ENCODE measurements around the gene TGFB2. TPM values are rescaled to one million over a fixed set of nuclear protein-coding genes. Genes with fewer than 3 reads are reported as not detected.

Gene TGFB2
- polyA plus RNA-seq, 4 donors: 10.0 to 32.2 (median 18.9) TPM

GRCh38 chr1:218454700-218455282 is 109.7 kb downstream of the TGFB2 start:
- no peak for DNase-seq (ENCODE audit: low read depth in 4 of 4, low spot score in 3 of 4)

GRCh38 chr1:218456444-218456843 is 111.3 kb downstream of the TGFB2 start:
- no peak for DNase-seq (ENCODE audit: low read depth in 4 of 4, low spot score in 3 of 4)

GRCh38 chr1:218459450-218459849 is 114.3 kb downstream of the TGFB2 start:
- DNase-seq (ENCODE audit: low read depth in 4 of 4, low spot score in 3 of 4): no peak

- DNase-seq (ENCODE audit: low read depth in 4 of 4, low spot score in 3 of 4): no peak
These were observed 115.0 kb downstream of the TGFB2 start for GRCh38 chr1:218459878-218460711.

- DNase-seq (ENCODE audit: low read depth in 4 of 4, low spot score in 3 of 4): no peak
These were observed 116.2 kb downstream of the TGFB2 start for GRCh38 chr1:218461351-218461750.

GRCh38 chr1:218462116-218462515 is 117.0 kb downstream of the TGFB2 start:
- DNase-seq (ENCODE audit: low read depth in 4 of 4, low spot score in 3 of 4): no peak

GRCh38 chr1:218462587-218462986 is 117.5 kb downstream of the TGFB2 start:
- DNase-seq (ENCODE audit: low read depth in 4 of 4, low spot score in 3 of 4): no peak

- no peak for DNase-seq (ENCODE audit: low read depth in 4 of 4, low spot score in 3 of 4)
These were observed 118.3 kb downstream of the TGFB2 start for GRCh38 chr1:218463194-218464156.

- no peak for DNase-seq (ENCODE audit: low read depth in 4 of 4, low spot score in 3 of 4)
These were observed 119.7 kb downstream of the TGFB2 start for GRCh38 chr1:218464871-218465270.

- no peak for DNase-seq (ENCODE audit: low read depth in 4 of 4, low spot score in 3 of 4)
These were observed 121.3 kb downstream of the TGFB2 start for GRCh38 chr1:218466341-218467010.

- DNase-seq (ENCODE audit: low read depth in 4 of 4, low spot score in 3 of 4): no peak
These were observed 122.3 kb downstream of the TGFB2 start for GRCh38 chr1:218467101-218468072.

- no peak for DNase-seq (ENCODE audit: low read depth in 4 of 4, low spot score in 3 of 4)
These were observed 123.6 kb downstream of the TGFB2 start for GRCh38 chr1:218468711-218469110.

GRCh38 chr1:218472885-218473284 is 127.7 kb downstream of the TGFB2 start:
- DNase-seq (ENCODE audit: low read depth in 4 of 4, low spot score in 3 of 4): no peak

GRCh38 chr1:218473522-218473921 is 128.4 kb downstream of the TGFB2 start:
- no peak for DNase-seq (ENCODE audit: low read depth in 4 of 4, low spot score in 3 of 4)

GRCh38 chr1:218474128-218474527 is 129.0 kb downstream of the TGFB2 start:
- DNase-seq (ENCODE audit: low read depth in 4 of 4, low spot score in 3 of 4): no peak

- DNase-seq (ENCODE audit: low read depth in 4 of 4, low spot score in 3 of 4): no peak
These were observed 130.1 kb downstream of the TGFB2 start for GRCh38 chr1:218475275-218475674.

GRCh38 chr1:218475699-218476098 is 130.6 kb downstream of the TGFB2 start:
- no peak for DNase-seq (ENCODE audit: low read depth in 4 of 4, low spot score in 3 of 4)

GRCh38 chr1:218476385-218476784 is 131.2 kb downstream of the TGFB2 start:
- DNase-seq (ENCODE audit: low read depth in 4 of 4, low spot score in 3 of 4): no peak

GRCh38 chr1:218478336-218478735 is 133.2 kb downstream of the TGFB2 start:
- no peak for DNase-seq (ENCODE audit: low read depth in 4 of 4, low spot score in 3 of 4)
